Prostate gland (tissue), 2 donors: ENCODE measurements around the gene RNU1-2. TPM values are rescaled to one million over a fixed set of nuclear protein-coding genes. Genes with fewer than 3 reads are reported as not detected.

Experiments used
- DNase-seq: peaks from one replicate; pipeline ENCODE4 v3.0.0-alpha.2; 2019; ENCODE audit warnings: low spot score
- H3K27ac ChIP-seq, 2 donors: fragments of 200-600 bp; sonication (generic); 2 replicates each; pipeline ENCODE4 v1.5.1; 2017 to 2019
- H3K27me3 ChIP-seq: fragments of 200-600 bp; sonication (generic); replicated peaks from 2 replicates; pipeline ENCODE4 v1.5.1; 2019; ENCODE audit not compliant: insufficient read depth
- H3K36me3 ChIP-seq, 2 donors: fragments of 200-600 bp; sonication (generic); 1 replicate in 1 of 2; 2 replicates in 1 of 2; pipeline versions ENCODE4 v1.5.1 to v1.8.1; 2017 to 2019
- H3K4me1 ChIP-seq: fragments of 200-600 bp; sonication (generic); replicated peaks from 2 replicates; pipeline ENCODE4 v1.5.1; 2019
- H3K4me3 ChIP-seq, 2 donors: fragments of 200-600 bp; sonication (generic); 2 replicates each; pipeline ENCODE4 v1.5.1; 2017 to 2019
- H3K9me3 ChIP-seq: fragments of 200-600 bp; sonication (generic); 2 replicates; pipeline ENCODE4 v1.5.1; 2017
- POLR2A ChIP-seq: fragments of 450-650 bp; IDR thresholded peaks from one replicate; pipeline ENCODE4 v1.6.1; 2016; ENCODE audit warnings: antibody characterized with exemption, mild to moderate bottlenecking
- POLR2AphosphoS5 ChIP-seq: sonication (generic); formaldehyde crosslinking; IDR thresholded peaks from one replicate; pipeline ENCODE4 v1.6.1; 2017; ENCODE audit warnings: antibody characterized with exemption
- WGBS: methylation state at CpG from one replicate; pipeline ENCODE4 v1.1.5; 2018; 5-methylcytosine and 5-hydroxymethylcytosine counted together
- intact Hi-C: fragments of 100-400 bp; cut with DNase I; formaldehyde crosslinking; loops from one replicate; pipeline ENCODE4 v1.14.2; 2022
- total RNA-seq, 2 donors: library from RNA; depleted of rRNA; stranded (reverse); fragments of >200 nt; gene quantifications; one replicate each; pipeline ENCODE4 v1.1.0, GENCODE V29; 2016
- TF ChIP-seq, protein P1 (sequence below), 4 experiments: fragments of 200-600 bp in 2 of 4; fragments of 450-650 bp in 2 of 4; sonication (generic) in 2 of 4; IDR thresholded peaks; 1 replicate in 3 of 4; 2 replicates in 1 of 4; pipeline ENCODE4 v1.5.1; 2016 to 2019; ENCODE audit warnings: antibody characterized with exemption in 4 of 4, mild to moderate bottlenecking in 2 of 4, moderate library complexity in 2 of 4

Gene RNU1-2
- total RNA-seq, 2 donors from 2014 or later, result under 0.01 TPM

- 76% methylated on average over 23 of the region's 23 CpGs for WGBS
- TF ChIP-seq POLR2AphosphoS5, result no peak
- no peak for TF ChIP-seq POLR2A
- TF ChIP-seq, protein P1, sequence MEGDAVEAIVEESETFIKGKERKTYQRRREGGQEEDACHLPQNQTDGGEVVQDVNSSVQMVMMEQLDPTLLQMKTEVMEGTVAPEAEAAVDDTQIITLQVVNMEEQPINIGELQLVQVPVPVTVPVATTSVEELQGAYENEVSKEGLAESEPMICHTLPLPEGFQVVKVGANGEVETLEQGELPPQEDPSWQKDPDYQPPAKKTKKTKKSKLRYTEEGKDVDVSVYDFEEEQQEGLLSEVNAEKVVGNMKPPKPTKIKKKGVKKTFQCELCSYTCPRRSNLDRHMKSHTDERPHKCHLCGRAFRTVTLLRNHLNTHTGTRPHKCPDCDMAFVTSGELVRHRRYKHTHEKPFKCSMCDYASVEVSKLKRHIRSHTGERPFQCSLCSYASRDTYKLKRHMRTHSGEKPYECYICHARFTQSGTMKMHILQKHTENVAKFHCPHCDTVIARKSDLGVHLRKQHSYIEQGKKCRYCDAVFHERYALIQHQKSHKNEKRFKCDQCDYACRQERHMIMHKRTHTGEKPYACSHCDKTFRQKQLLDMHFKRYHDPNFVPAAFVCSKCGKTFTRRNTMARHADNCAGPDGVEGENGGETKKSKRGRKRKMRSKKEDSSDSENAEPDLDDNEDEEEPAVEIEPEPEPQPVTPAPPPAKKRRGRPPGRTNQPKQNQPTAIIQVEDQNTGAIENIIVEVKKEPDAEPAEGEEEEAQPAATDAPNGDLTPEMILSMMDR (IDR thresholded peaks at IDR 0.05), result no peak
- Histone ChIP-seq H3K27ac (peak overlapping the region in 1 of 2 donors; percentile 42), H3K27me3 (no peaks in the 10 kb centered on the region), H3K9me3 (no peaks in the 10 kb centered on the region), H3K36me3 (no peaks in the 10 kb centered on the region), H3K4me3 (no peak overlapping the region), H3K4me1 (no peaks in the 10 kb centered on the region)
- intact Hi-C loops, result no loop called here
- no peak for DNase-seq
Observed at GRCh38 chr1:16924216-16924918, 28.6 kb downstream of the RNU1-2 start.

DNA sequence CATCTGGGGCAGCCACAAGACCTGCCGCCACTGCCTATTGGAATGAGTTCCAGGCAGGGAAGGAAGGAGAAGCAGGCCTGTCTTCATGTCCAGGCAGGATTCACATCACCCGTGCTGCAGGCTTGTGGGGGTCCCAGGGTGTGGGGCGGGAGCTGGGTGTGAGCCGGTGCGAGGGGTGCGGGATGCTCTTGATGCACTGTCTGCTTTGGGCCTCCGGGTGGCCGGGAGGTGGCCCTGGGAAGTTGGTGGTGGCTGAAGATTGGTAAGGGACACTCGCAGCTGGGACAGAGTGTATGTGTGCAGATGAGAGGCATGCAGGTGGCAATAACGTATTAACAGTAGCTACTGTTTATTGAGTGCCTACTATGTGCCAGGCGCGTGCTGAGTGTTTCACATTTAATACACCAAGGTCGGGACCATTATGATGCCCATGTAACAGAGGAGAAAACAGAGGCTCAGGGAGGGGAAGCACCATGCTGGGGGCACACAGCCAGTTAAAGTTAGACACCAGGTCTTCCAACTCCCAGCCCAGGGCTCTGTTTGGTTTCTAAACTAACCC is 29.2 kb downstream of the RNU1-2 start:
- no peak for DNase-seq
- Histone ChIP-seq H3K4me1 (no peaks in the 10 kb centered on the region), H3K27me3 (no peaks in the 10 kb centered on the region), H3K36me3 (no peaks in the 10 kb centered on the region), H3K9me3 (no peaks in the 10 kb centered on the region), H3K4me3 (no peak overlapping the region), H3K27ac (peak overlapping the region; percentile 21 to 42)
- 65% methylated on average over 13 of the region's 13 CpGs for WGBS
- intact Hi-C loops, result no loop called here
- no peak for TF ChIP-seq POLR2AphosphoS5
- TF ChIP-seq, protein P1 (IDR thresholded peaks at IDR 0.05), result peak in 1 of 4 experiments; percentile 18

GRCh38 chr1:16925635-16926490 is 30.1 kb downstream of the RNU1-2 start:
- intact Hi-C loops, result no loop called here
- peak; percentile 93 for DNase-seq
- TF ChIP-seq, protein P1 (IDR thresholded peaks at IDR 0.05), result peak in 2 of 4 experiments; percentile 24 to 45
- no peak for TF ChIP-seq POLR2A
- peak; percentile 83 for TF ChIP-seq POLR2AphosphoS5
- Histone ChIP-seq H3K27ac (peak overlapping the region; percentile 21 to 42), H3K4me1 (no peaks in the 10 kb centered on the region), H3K4me3 (no peak overlapping the region), H3K36me3 (no peaks in the 10 kb centered on the region), H3K27me3 (no peaks in the 10 kb centered on the region), H3K9me3 (no peaks in the 10 kb centered on the region)
- WGBS, result 53% methylated on average over 13 of the region's 13 CpGs

DNA sequence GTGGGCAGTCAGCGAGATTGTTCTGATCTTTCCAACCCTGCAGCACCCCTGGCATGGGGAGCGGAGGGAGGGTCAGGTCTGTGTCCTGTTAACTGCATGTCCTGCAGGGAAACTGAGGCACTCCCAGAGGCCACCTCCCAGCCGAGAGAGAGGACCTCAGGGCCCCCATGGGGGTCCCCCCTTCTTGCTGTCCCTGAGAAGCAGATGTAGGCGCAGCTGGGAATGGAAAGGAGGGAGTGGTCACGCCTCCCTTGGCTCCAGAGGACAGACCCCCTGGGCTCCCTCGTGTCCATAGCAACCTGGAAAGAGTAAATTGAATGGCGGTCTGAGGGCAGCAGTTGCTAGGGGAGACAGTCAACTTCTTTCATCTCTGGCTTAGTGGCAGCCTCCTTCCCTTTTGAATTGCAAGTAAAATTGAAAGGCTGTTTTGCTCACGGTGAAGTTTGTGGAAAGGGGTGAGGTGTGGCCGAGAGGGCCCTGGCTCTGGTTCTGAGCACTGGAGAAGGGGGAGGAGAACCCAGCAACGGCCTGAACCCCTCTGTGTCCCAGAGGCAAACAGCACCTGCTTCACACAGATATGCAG is 30.8 kb downstream of the RNU1-2 start:
- DNase-seq, result no peak
- 47% methylated on average over 10 of the region's 10 CpGs for WGBS

DNA sequence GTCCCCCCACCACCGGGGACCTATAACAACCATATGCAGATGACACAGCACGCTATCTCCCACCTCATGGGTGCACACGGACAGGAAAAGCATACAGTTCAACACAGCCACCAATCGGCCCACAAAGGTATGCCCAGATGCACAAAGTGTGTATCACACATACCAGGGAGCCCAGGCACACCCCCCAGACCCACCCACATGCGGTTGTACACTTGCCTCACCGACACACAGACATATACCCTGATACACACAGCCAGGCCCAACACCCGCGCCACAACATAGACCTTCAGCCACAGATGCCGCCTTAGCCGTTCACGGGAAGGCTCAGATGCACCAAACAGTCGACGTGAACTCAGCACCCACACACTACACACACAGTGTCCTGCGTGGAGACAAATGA is 31.5 kb downstream of the RNU1-2 start:
- no peaks in the 10 kb centered on the region for H3K4me1 ChIP-seq
- H3K36me3 ChIP-seq, result no peaks in the 10 kb centered on the region
- no peak for TF ChIP-seq POLR2AphosphoS5
- no peaks in the 10 kb centered on the region for H3K27me3 ChIP-seq
- DNase-seq, result no peak
- intact Hi-C loops, result no loop called here
- H3K27ac ChIP-seq, result no peak overlapping the region
- no peaks in the 10 kb centered on the region for H3K9me3 ChIP-seq
- no peak overlapping the region for H3K4me3 ChIP-seq
- WGBS, result 80% methylated on average over 14 of the region's 14 CpGs

More for the DNA sequence above, 30.8 kb downstream of the RNU1-2 start:
- intact Hi-C loops, result no loop called here
- H3K36me3 ChIP-seq, result no peaks in the 10 kb centered on the region
- H3K4me3 ChIP-seq, result no peak overlapping the region
- H3K27me3 ChIP-seq, result no peaks in the 10 kb centered on the region
- no peak for TF ChIP-seq POLR2AphosphoS5
- peak overlapping the region; percentile 0 to 21 for H3K27ac ChIP-seq
- H3K4me1 ChIP-seq, result no peaks in the 10 kb centered on the region
- no peaks in the 10 kb centered on the region for H3K9me3 ChIP-seq
